HepG2 (cell line): Measurements from ENCODE around the gene KCNIP4. TPM values are rescaled to one million over a fixed set of nuclear protein-coding genes. Genes with fewer than 3 reads are reported as not detected.

Experiments used
- ATAC-seq: fragments of 200-7000 bp; cut with Tn5 transposase; 3 replicates; pipeline ENCODE4 v1.9.1; 2020; ENCODE audit warnings: mild to moderate bottlenecking, moderate library complexity
- BruUV-seq: library from RNA; stranded (reverse); fragments of 400-500 nt; replicated peaks from 2 replicates; lab custom pipeline; 2021; lab: Mats Ljungman, UMichigan
- CTCF ChIA-PET: fragments of 300-600 bp; formaldehyde crosslinking; extraction: SDS; loops from one replicate; lab custom pipeline; 2021; ENCODE audit warnings: low total read pairs, inconsistent platforms, low intra/inter-chr PET ratio; lab: Yijun Ruan, JAX
- POLR2A ChIA-PET: fragments of 350-600 bp; sonication (Branson Sonifier 250); formaldehyde crosslinking; loops from one replicate; lab custom pipeline; 2020; ENCODE audit warnings: antibody characterized with exemption, inconsistent platforms; lab: Yijun Ruan, JAX
- DNase-seq: peaks from one replicate; pipeline ENCODE4 v3.0.0-alpha.2; 2015; ENCODE audit warnings: low spot score
- FAIRE-seq: peaks from 3 replicates; lab custom pipeline; 2011; peaks lifted over from hg19 to GRCh38; lab: Jason Lieb, UNC
- H2AFZ ChIP-seq: one replicate; pipeline ENCODE4 v1.6.1; 2011; ENCODE audit warnings: low read length, inconsistent platforms
- H3K27ac ChIP-seq: fragments of 300-600 bp; 3 replicates; pipeline ENCODE4 v1.8.0; 2011; ENCODE audit warnings: mixed run types, mild to moderate bottlenecking, mixed read lengths, low read length, inconsistent platforms; ENCODE audit not compliant: insufficient read depth; ENCODE audit errors: extremely low read length
- H3K27me3 ChIP-seq, 2 experiments: fragments of 200-600 bp in 1 of 2; 2 replicates in 1 of 2; 3 replicates in 1 of 2; pipeline versions ENCODE4 v1.6.0 to v1.8.0; 2011; ENCODE audit warnings: low read length in 2 of 2, mild to moderate bottlenecking in 2 of 2, moderate library complexity in 2 of 2, inconsistent platforms in 1 of 2; ENCODE audit not compliant: insufficient read depth in 2 of 2, control insufficient read depth in 1 of 2
- H3K36me3 ChIP-seq, 2 experiments: fragments of 200-600 bp in 1 of 2; replicated peaks in 1 of 2; 2 replicates in 1 of 2; 3 replicates in 1 of 2; pipeline versions ENCODE4 v1.5.1 to v1.8.0; 2011; ENCODE audit warnings: low read length in 2 of 2, inconsistent platforms in 1 of 2; ENCODE audit not compliant: insufficient read depth in 2 of 2, control insufficient read depth in 1 of 2
- H3K4me1 ChIP-seq: 2 replicates; pipeline ENCODE4 v1.5.1; 2012; ENCODE audit warnings: low read length, inconsistent platforms; ENCODE audit not compliant: insufficient read depth
- H3K4me2 ChIP-seq: 2 replicates; pipeline ENCODE4 v1.6.0; 2011; ENCODE audit warnings: low read depth, low read length, inconsistent platforms
- H3K4me3 ChIP-seq, 3 experiments: fragments of 200-600 bp in 1 of 3; sonication (generic), shearing (Covaris generic) in 1 of 3; replicated peaks in 1 of 3; 2 replicates each; pipeline ENCODE4 v1.5.1; 2011 to 2016; ENCODE audit warnings: low read length in 3 of 3, inconsistent platforms in 2 of 3, low read depth in 2 of 3, mild to moderate bottlenecking in 2 of 3, control low read depth in 1 of 3, mixed read lengths in 1 of 3; ENCODE audit not compliant: insufficient read depth in 1 of 3
- H3K79me2 ChIP-seq: one replicate; pipeline ENCODE4 v1.6.1; 2011; ENCODE audit warnings: low read length, inconsistent platforms; ENCODE audit not compliant: insufficient read depth
- H3K9ac ChIP-seq: 2 replicates; pipeline ENCODE4 v1.6.0; 2011; ENCODE audit warnings: mild to moderate bottlenecking, low read depth, low read length, inconsistent platforms; ENCODE audit not compliant: insufficient read depth
- H3K9me3 ChIP-seq: 2 replicates; pipeline ENCODE4 v1.5.1; 2012; ENCODE audit warnings: mild to moderate bottlenecking, low read length
- H4K20me1 ChIP-seq: 2 replicates; pipeline ENCODE4 v1.6.0; 2011; ENCODE audit warnings: inconsistent platforms, mild to moderate bottlenecking, low read length, moderate library complexity; ENCODE audit not compliant: insufficient read depth
- EZH2 ChIP-seq: conservative IDR thresholded peaks from 2 replicates; pipeline ENCODE4 v1.6.1; 2012; ENCODE audit warnings: mild to moderate bottlenecking, low read depth, low read length, moderate library complexity
- GABPA ChIP-seq, 2 experiments: IDR thresholded peaks; 2 replicates each; pipeline ENCODE4 v1.6.1; 2011 to 2016; ENCODE audit warnings: low read depth in 2 of 2, low read length in 1 of 2, missing biosample characterization in 1 of 2, missing genetic modification characterization in 1 of 2
- LCORL ChIP-seq, 2 experiments: fragments of 450-650 bp in 1 of 2; sonication (generic) in 1 of 2; formaldehyde crosslinking in 1 of 2; IDR thresholded peaks; 2 replicates each; pipeline versions ENCODE4 v1.5.0 to v1.6.1; 2017 to 2020; ENCODE audit warnings: antibody characterized with exemption in 1 of 2, missing genetic modification reagents in 1 of 2
- MED1 ChIP-seq: sonication (generic); formaldehyde crosslinking; IDR thresholded peaks from 2 replicates; pipeline ENCODE4 v1.4.0; 2020; ENCODE audit warnings: missing genetic modification reagents
- NFKBIZ ChIP-seq: IDR thresholded peaks from 2 replicates; pipeline ENCODE4 v1.6.1; 2018; ENCODE audit warnings: missing genetic modification reagents, missing compliant biosample characterization
- NR1H2 ChIP-seq: sonication (generic); formaldehyde crosslinking; IDR thresholded peaks from 2 replicates; pipeline ENCODE4 v1.8.1; 2022; ENCODE audit warnings: low read depth, missing genetic modification reagents, borderline replicate concordance
- SSRP1 ChIP-seq: IDR thresholded peaks from 2 replicates; pipeline ENCODE4 v1.6.1; 2016; ENCODE audit warnings: control low read depth
- ZBTB42 ChIP-seq: sonication (generic); formaldehyde crosslinking; IDR thresholded peaks from 2 replicates; pipeline ENCODE4 v1.5.0; 2020; ENCODE audit warnings: mild to moderate bottlenecking, missing genetic modification reagents
- ZFY ChIP-seq: sonication (generic); formaldehyde crosslinking; IDR thresholded peaks from 2 replicates; pipeline ENCODE4 v1.4.0; 2020; ENCODE audit warnings: missing genetic modification reagents
- ZNF749 ChIP-seq: sonication (generic); formaldehyde crosslinking; IDR thresholded peaks from 2 replicates; pipeline ENCODE4 v1.8.0; 2022; ENCODE audit warnings: mild to moderate bottlenecking, missing genetic modification reagents, moderate library complexity, borderline replicate concordance
- ZNF792 ChIP-seq: IDR thresholded peaks from 2 replicates; pipeline ENCODE4 v1.6.1; 2016
- WGBS: methylation state at CpG from one replicate; pipeline ENCODE4 v1.1.6; 2017; ENCODE audit warnings: low lambda C conversion rate; 5-methylcytosine and 5-hydroxymethylcytosine counted together
- in situ Hi-C: cut with HindIII; loops from 2 replicates; pipeline ENCODE4 v1.10.0; 2017; ENCODE audit warnings: low pct_unique_long_range_greater_than_20kb; ENCODE audit not compliant: extremely low pct_ligation_motif_present
- intact Hi-C: fragments of 100-400 bp; cut with micrococcal nuclease; formaldehyde crosslinking; loops from one replicate; pipeline ENCODE4 v1.10.0; 2022; ENCODE audit not compliant: unreplicated experiment
- polyA plus RNA-seq, 8 experiments: library from polyadenylated mRNA; depleted of rRNA in 3 of 8; stranded (reverse) in 7 of 8; unstranded in 1 of 8; fragments of >200 nt; fragmentation: Illumina TruSeq in 4 of 8; extraction: Trizol in 4 of 8; gene quantifications; 2 replicates each; pipeline versions ENCODE4 v1.2.1 to v1.2.3, GENCODE V29; 2011 to 2016; ENCODE audit warnings: low read depth in 4 of 8, missing spikeins in 1 of 8, mixed read lengths in 1 of 8; ENCODE audit not compliant: insufficient read depth in 1 of 8
- total RNA-seq, 5 experiments: library from RNA; depleted of rRNA; stranded (reverse); fragments of >200 nt; fragmentation: Illumina TruSeq; extraction: Trizol; gene quantifications; 2 replicates each; pipeline ENCODE4 v1.2.3, GENCODE V29; 2016; ENCODE audit warnings: low read depth in 1 of 5
- TF ChIP-seq, protein P1 (sequence below): IDR thresholded peaks from 2 replicates; pipeline ENCODE4 v1.6.1; 2016; ENCODE audit warnings: missing genetic modification reagents, missing compliant biosample characterization
- TF ChIP-seq, protein P2 (sequence below): sonication (generic); formaldehyde crosslinking; IDR thresholded peaks from 2 replicates; pipeline ENCODE4 v1.4.0; 2020; ENCODE audit warnings: missing genetic modification reagents, borderline replicate concordance
- TF ChIP-seq, protein P3 (sequence below): sonication (generic); formaldehyde crosslinking; IDR thresholded peaks from 2 replicates; pipeline ENCODE4 v1.5.0; 2020; ENCODE audit warnings: missing genetic modification reagents, mild to moderate bottlenecking, borderline replicate concordance
- TF ChIP-seq, protein P4 (sequence below): sonication (generic); formaldehyde crosslinking; IDR thresholded peaks from 2 replicates; pipeline ENCODE4 v1.5.0; 2020; ENCODE audit warnings: missing genetic modification reagents
- TF ChIP-seq, protein P5 (sequence below): sonication (generic); formaldehyde crosslinking; IDR thresholded peaks from 2 replicates; pipeline ENCODE4 v1.8.0; 2022; ENCODE audit warnings: mild to moderate bottlenecking, missing genetic modification reagents; ENCODE audit not compliant: insufficient replicate concordance
- TF ChIP-seq, protein P6 (sequence below): sonication (generic); formaldehyde crosslinking; conservative IDR thresholded peaks from 2 replicates; pipeline ENCODE4 v1.5.0; 2020; ENCODE audit warnings: missing genetic modification reagents

Gene KCNIP4
- total and polyA plus RNA-seq, 2 of the 13 experiments (the other 11 are each of a cell fraction or from before 2014, with no cell fraction given): 0.09 TPM; not detected in 1

DNA sequence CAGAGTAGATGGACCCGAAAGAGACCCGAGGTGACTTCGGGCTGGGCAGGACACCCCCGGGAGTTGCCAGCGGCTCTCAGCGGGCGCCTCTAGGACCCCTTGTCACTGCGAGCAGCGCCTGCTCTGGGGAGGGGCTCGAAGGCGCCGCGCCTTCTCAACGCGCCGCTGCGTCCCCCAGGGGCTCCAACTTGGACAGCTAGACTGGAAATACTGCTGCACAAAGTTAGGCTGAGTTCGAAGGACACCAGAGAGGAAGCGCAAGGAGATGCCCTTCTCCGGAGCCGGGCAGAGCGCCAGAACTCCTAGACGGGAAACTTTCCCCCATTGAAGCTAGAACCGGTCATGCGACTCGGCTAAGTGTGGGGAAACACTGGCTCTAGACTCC is 493 bp upstream of the KCNIP4 start:
- Histone ChIP-seq H3K27me3 (peaks cover 3 to 26% of the 10 kb centered on the region in 2 experiments; a peak in 3 of 5 replicates), H3K9ac (no peak overlapping the region), H3K4me3 (peak overlapping the region in 1 of 3 experiments; percentile 10; a peak in 1 of 6 replicates), H3K79me2 (no peaks in the 10 kb centered on the region), H3K9me3 (no peaks in the 10 kb centered on the region), H4K20me1 (no peaks in the 10 kb centered on the region), H2AFZ (no peak overlapping the region), H3K27ac (no peak overlapping the region)
- WGBS: 23% methylated on average over 9 of the region's 26 CpGs
- DNase-seq: no peak
- intact Hi-C loops (no loop called here), in situ Hi-C loops (no loop called here)
- no TSS peak for BruUV-seq
- CTCF ChIA-PET: no interaction called here
- peak; percentile 37 for ATAC-seq
- TF ChIP-seq NFKBIZ (CRISPR knock-in tag) (no peak), ZBTB42 (CRISPR knock-in tag) (no peak), NR1H2 (CRISPR knock-in tag) (no peak), ZFY (CRISPR knock-in tag) (no peak), SSRP1 (CRISPR knock-in tag) (no peak), MED1 (CRISPR knock-in tag) (no peak), EZH2 (no peak), ZNF792 (CRISPR knock-in tag) (no peak), ZNF749 (CRISPR knock-in tag) (no peak), GABPA (IDR thresholded peaks at IDR 0.05; ENCODE audit: low read depth, low read length) (no peak), GABPA (CRISPR knock-in tag; IDR thresholded peaks at IDR 0.05; ENCODE audit: low read depth) (no peak), LCORL (IDR thresholded peaks at IDR 0.05) (no peak), LCORL (CRISPR knock-in tag; IDR thresholded peaks at IDR 0.05) (no peak)
- TF ChIP-seq, protein P1, sequence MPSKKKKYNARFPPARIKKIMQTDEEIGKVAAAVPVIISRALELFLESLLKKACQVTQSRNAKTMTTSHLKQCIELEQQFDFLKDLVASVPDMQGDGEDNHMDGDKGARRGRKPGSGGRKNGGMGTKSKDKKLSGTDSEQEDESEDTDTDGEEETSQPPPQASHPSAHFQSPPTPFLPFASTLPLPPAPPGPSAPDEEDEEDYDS: no peak
- TF ChIP-seq, protein P2, sequence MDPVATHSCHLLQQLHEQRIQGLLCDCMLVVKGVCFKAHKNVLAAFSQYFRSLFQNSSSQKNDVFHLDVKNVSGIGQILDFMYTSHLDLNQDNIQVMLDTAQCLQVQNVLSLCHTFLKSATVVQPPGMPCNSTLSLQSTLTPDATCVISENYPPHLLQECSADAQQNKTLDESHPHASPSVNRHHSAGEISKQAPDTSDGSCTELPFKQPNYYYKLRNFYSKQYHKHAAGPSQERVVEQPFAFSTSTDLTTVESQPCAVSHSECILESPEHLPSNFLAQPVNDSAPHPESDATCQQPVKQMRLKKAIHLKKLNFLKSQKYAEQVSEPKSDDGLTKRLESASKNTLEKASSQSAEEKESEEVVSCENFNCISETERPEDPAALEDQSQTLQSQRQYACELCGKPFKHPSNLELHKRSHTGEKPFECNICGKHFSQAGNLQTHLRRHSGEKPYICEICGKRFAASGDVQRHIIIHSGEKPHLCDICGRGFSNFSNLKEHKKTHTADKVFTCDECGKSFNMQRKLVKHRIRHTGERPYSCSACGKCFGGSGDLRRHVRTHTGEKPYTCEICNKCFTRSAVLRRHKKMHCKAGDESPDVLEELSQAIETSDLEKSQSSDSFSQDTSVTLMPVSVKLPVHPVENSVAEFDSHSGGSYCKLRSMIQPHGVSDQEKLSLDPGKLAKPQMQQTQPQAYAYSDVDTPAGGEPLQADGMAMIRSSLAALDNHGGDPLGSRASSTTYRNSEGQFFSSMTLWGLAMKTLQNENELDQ (CRISPR knock-in tag): no peak
- TF ChIP-seq, protein P3, sequence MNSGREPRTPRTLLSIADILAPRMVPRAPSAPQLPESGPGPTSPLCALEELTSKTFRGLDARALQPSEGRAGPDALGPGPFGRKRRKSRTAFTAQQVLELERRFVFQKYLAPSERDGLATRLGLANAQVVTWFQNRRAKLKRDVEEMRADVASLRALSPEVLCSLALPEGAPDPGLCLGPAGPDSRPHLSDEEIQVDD (CRISPR knock-in tag): no peak
- TF ChIP-seq, protein P4, sequence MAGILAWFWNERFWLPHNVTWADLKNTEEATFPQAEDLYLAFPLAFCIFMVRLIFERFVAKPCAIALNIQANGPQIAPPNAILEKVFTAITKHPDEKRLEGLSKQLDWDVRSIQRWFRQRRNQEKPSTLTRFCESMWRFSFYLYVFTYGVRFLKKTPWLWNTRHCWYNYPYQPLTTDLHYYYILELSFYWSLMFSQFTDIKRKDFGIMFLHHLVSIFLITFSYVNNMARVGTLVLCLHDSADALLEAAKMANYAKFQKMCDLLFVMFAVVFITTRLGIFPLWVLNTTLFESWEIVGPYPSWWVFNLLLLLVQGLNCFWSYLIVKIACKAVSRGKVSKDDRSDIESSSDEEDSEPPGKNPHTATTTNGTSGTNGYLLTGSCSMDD (CRISPR knock-in tag): no peak
- TF ChIP-seq, protein P5, sequence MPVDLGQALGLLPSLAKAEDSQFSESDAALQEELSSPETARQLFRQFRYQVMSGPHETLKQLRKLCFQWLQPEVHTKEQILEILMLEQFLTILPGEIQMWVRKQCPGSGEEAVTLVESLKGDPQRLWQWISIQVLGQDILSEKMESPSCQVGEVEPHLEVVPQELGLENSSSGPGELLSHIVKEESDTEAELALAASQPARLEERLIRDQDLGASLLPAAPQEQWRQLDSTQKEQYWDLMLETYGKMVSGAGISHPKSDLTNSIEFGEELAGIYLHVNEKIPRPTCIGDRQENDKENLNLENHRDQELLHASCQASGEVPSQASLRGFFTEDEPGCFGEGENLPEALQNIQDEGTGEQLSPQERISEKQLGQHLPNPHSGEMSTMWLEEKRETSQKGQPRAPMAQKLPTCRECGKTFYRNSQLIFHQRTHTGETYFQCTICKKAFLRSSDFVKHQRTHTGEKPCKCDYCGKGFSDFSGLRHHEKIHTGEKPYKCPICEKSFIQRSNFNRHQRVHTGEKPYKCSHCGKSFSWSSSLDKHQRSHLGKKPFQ (CRISPR knock-in tag): no peak
- TF ChIP-seq, protein P6, sequence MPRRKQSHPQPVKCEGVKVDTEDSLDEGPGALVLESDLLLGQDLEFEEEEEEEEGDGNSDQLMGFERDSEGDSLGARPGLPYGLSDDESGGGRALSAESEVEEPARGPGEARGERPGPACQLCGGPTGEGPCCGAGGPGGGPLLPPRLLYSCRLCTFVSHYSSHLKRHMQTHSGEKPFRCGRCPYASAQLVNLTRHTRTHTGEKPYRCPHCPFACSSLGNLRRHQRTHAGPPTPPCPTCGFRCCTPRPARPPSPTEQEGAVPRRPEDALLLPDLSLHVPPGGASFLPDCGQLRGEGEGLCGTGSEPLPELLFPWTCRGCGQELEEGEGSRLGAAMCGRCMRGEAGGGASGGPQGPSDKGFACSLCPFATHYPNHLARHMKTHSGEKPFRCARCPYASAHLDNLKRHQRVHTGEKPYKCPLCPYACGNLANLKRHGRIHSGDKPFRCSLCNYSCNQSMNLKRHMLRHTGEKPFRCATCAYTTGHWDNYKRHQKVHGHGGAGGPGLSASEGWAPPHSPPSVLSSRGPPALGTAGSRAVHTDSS (CRISPR knock-in tag): no peak
- TF ChIP-seq, all 625 proteins: peak for 0
- POLR2A ChIA-PET: no interaction called here
- H3K36me3 ChIP-seq: no peaks in the 10 kb centered on the region
- H3K4me1 ChIP-seq: no peaks in the 10 kb centered on the region
- no peak for FAIRE-seq
- peak overlapping the region; percentile 18; the same call in 1 of the 2 replicates for H3K4me2 ChIP-seq
